Gastrocnemius medialis (tissue), 4 donors: ENCODE results near the gene RBM19. TPM values are rescaled to one million over a fixed set of nuclear protein-coding genes. Genes with fewer than 3 reads are reported as not detected.

Experiments
- ATAC-seq, 2 donors: fragments of 150-250 bp; one replicate each; pipeline ENCODE4 v1.9.1; 2016
- DNase-seq, 2 donors: peaks; one replicate each; pipeline ENCODE4 v3.0.0-alpha.2; 2019
- H3K27ac ChIP-seq, 4 donors: fragments of 200-600 bp; sonication (generic); 1 replicate in 1 of 4; 2 replicates in 3 of 4; pipeline ENCODE4 v1.5.1; 2016 to 2018; ENCODE audit warnings: mild to moderate bottlenecking in 2 of 4, moderate library complexity in 1 of 4
- H3K27me3 ChIP-seq, 3 donors: fragments of 200-600 bp; sonication (generic) in 2 of 3; 1 replicate in 1 of 3; 2 replicates in 2 of 3; pipeline versions ENCODE4 v1.5.1 to v1.6.0; 2016 to 2019; ENCODE audit warnings: mild to moderate bottlenecking in 1 of 3, moderate library complexity in 1 of 3
- H3K36me3 ChIP-seq, 2 donors: fragments of 200-600 bp; sonication (generic) in 1 of 2; one replicate each; pipeline ENCODE4 v1.5.1; 2017 to 2018
- H3K4me1 ChIP-seq, 2 donors: fragments of 200-600 bp; sonication (generic) in 1 of 2; one replicate each; pipeline ENCODE4 v1.5.1; 2016 to 2017; ENCODE audit warnings: mild to moderate bottlenecking in 2 of 2
- H3K4me3 ChIP-seq, 4 donors: fragments of 200-600 bp; sonication (generic) in 3 of 4; 1 replicate in 1 of 4; 2 replicates in 3 of 4; pipeline ENCODE4 v1.5.1; 2016 to 2019; ENCODE audit warnings: mild to moderate bottlenecking in 2 of 4
- H3K9me3 ChIP-seq, 3 donors: fragments of 200-600 bp; sonication (generic) in 2 of 3; 1 replicate in 1 of 3; 2 replicates in 2 of 3; pipeline ENCODE4 v1.5.1; 2016 to 2019
- POLR2A ChIP-seq, 2 donors: fragments of 450-650 bp; IDR thresholded peaks; one replicate each; pipeline ENCODE4 v1.6.1; 2017; ENCODE audit warnings: antibody characterized with exemption in 2 of 2, mild to moderate bottlenecking in 2 of 2, moderate library complexity in 2 of 2
- in situ Hi-C, 4 donors: fragments of 200-750 bp; cut with MboI; loops; one replicate each; pipeline versions ENCODE4 v1.15.0 to v1.8.0; 2017; ENCODE audit warnings: low sequenced_read_pairs in 4 of 4
- intact Hi-C: fragments of 100-400 bp; cut with DNase I; formaldehyde crosslinking; loops from one replicate; pipeline ENCODE4 v1.15.1; 2023; ENCODE audit warnings: low total_unique reads
- total RNA-seq, 4 donors: library from RNA; depleted of rRNA; stranded (reverse); fragments of >200 nt; gene quantifications; one replicate each; pipeline versions ENCODE4 v1.1.0 to v1.2.3, GENCODE V29; 2016
- TF ChIP-seq, protein P1 (sequence below), 5 experiments: fragments of 450-650 bp in 3 of 5; fragments of 200-600 bp in 2 of 5; sonication (generic) in 2 of 5; IDR thresholded peaks in 4 of 5; conservative IDR thresholded peaks in 1 of 5; 1 replicate in 4 of 5; 2 replicates in 1 of 5; pipeline ENCODE4 v1.5.1; 2016 to 2019; ENCODE audit warnings: antibody characterized with exemption in 5 of 5, mild to moderate bottlenecking in 3 of 5, moderate library complexity in 3 of 5

The RBM19 gene
- total RNA-seq, 4 donors from 2014 or later, result 21.2 to 28.3 (median 26.8) TPM

GRCh38 chr12:113877607-113878006 lies 88.5 kb downstream of the RBM19 start:
- Histone ChIP-seq H3K4me1 (no peaks in the 10 kb centered on the region), H3K27ac (no peak overlapping the region), H3K27me3 (no peaks in the 10 kb centered on the region), H3K9me3 (no peaks in the 10 kb centered on the region), H3K4me3 (no peak overlapping the region), H3K36me3 (no peaks in the 10 kb centered on the region)
- in situ Hi-C loops (no loop called here), intact Hi-C loops (no loop called here)
- DNase-seq (no peak), ATAC-seq (no peak)
- no peak for TF ChIP-seq POLR2A (IDR thresholded peaks at IDR 0.05)
- TF ChIP-seq, protein P1, sequence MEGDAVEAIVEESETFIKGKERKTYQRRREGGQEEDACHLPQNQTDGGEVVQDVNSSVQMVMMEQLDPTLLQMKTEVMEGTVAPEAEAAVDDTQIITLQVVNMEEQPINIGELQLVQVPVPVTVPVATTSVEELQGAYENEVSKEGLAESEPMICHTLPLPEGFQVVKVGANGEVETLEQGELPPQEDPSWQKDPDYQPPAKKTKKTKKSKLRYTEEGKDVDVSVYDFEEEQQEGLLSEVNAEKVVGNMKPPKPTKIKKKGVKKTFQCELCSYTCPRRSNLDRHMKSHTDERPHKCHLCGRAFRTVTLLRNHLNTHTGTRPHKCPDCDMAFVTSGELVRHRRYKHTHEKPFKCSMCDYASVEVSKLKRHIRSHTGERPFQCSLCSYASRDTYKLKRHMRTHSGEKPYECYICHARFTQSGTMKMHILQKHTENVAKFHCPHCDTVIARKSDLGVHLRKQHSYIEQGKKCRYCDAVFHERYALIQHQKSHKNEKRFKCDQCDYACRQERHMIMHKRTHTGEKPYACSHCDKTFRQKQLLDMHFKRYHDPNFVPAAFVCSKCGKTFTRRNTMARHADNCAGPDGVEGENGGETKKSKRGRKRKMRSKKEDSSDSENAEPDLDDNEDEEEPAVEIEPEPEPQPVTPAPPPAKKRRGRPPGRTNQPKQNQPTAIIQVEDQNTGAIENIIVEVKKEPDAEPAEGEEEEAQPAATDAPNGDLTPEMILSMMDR (IDR thresholded peaks at IDR 0.05 in 4 of 5, conservative IDR thresholded peaks at IDR 0.05 in 1 of 5), result no peak

DNA sequence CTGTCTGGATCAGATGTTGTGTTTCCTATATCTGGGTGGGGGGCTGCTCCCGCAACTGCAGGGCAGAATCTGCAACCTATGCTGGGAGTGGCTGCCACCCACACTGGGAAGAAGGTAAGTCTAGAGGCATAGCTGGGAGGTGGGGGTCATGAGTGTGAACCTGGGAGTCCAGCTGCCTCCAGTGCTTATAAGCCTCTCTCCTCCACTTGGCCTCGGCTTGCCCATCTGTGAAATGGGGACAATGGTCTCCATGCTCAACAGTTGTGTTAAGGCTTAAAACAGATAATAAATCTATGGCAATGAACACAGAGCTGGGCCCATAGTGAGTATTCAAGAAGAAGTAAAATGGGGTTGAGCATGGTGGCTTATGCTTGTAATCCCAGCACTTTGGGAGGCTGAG lies 90.0 kb downstream of the RBM19 start:
- no peak for TF ChIP-seq POLR2A (IDR thresholded peaks at IDR 0.05)
- TF ChIP-seq, protein P1 (IDR thresholded peaks at IDR 0.05 in 4 of 5, conservative IDR thresholded peaks at IDR 0.05 in 1 of 5), result no peak
- Histone ChIP-seq H3K9me3 (no peaks in the 10 kb centered on the region), H3K27me3 (no peaks in the 10 kb centered on the region), H3K4me3 (no peak overlapping the region), H3K27ac (no peak overlapping the region), H3K36me3 (no peaks in the 10 kb centered on the region), H3K4me1 (no peaks in the 10 kb centered on the region)
- DNase-seq, result no peak
- in situ Hi-C loops, result no loop called here
- no peak for ATAC-seq
- intact Hi-C loops, result no loop called here

DNA sequence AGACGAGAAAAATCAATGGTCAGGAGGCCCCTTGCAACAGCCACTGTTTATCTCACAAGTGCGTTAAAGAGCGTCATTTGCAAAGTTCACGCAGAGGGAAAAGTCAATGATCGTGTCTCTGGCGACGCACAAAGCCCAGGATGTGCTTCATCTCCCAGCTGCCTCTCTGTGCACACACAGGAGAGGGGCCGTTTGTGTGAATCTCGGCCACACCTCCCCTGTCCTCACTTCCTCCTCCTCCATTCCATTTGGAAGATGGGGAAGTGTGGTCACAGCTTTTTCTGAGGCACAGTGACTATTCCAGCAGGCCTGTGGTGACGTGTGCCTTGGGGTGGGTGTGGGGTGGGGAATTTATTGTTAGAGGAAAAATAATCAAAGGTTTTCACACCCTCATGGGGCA lies 90.4 kb downstream of the RBM19 start:
- H3K36me3 ChIP-seq, result no peaks in the 10 kb centered on the region
- H3K4me3 ChIP-seq, result no peak overlapping the region
- intact Hi-C loops (no loop called here), in situ Hi-C loops (no loop called here)
- TF ChIP-seq POLR2A (IDR thresholded peaks at IDR 0.05), result no peak
- TF ChIP-seq, protein P1 (IDR thresholded peaks at IDR 0.05 in 4 of 5, conservative IDR thresholded peaks at IDR 0.05 in 1 of 5), result no peak
- H3K27me3 ChIP-seq, result no peaks in the 10 kb centered on the region
- no peak for ATAC-seq
- no peaks in the 10 kb centered on the region for H3K9me3 ChIP-seq
- DNase-seq, result no peak
- H3K27ac ChIP-seq, result no peak overlapping the region
- H3K4me1 ChIP-seq, result no peaks in the 10 kb centered on the region

GRCh38 chr12:113874999-113875561 lies 91.0 kb downstream of the RBM19 start:
- Histone ChIP-seq H3K27ac (no peak overlapping the region), H3K36me3 (no peaks in the 10 kb centered on the region), H3K27me3 (no peaks in the 10 kb centered on the region), H3K4me3 (no peak overlapping the region), H3K4me1 (no peaks in the 10 kb centered on the region), H3K9me3 (no peaks in the 10 kb centered on the region)
- in situ Hi-C loops, result no loop called here
- intact Hi-C loops, result no loop called here
- no peak for DNase-seq
- no peak for ATAC-seq
- no peak for TF ChIP-seq POLR2A (IDR thresholded peaks at IDR 0.05)
- TF ChIP-seq, protein P1 (IDR thresholded peaks at IDR 0.05 in 4 of 5, conservative IDR thresholded peaks at IDR 0.05 in 1 of 5), result no peak

DNA sequence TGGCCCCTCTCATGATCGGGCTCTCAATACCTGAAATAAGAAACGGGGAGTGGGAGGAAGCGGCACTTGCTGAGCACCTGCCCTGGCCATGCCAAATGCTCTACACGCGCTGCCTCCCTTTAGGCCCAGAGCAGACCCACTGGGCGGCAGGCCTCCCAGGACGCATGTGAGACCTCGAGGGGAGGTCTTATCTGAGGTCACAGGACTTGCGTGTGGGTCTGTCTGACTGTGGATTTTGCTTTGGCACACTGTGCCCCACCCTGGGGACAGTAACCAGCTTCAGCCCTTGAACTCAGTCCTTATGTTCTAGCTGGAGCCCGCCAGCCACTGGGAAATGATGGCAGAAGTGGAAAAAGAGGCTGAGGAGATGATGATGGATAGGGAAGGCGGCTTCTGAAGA lies 91.8 kb downstream of the RBM19 start:
- Histone ChIP-seq H3K9me3 (no peaks in the 10 kb centered on the region), H3K4me1 (no peaks in the 10 kb centered on the region), H3K4me3 (no peak overlapping the region), H3K36me3 (no peaks in the 10 kb centered on the region), H3K27me3 (no peaks in the 10 kb centered on the region), H3K27ac (no peak overlapping the region)
- no peak for TF ChIP-seq POLR2A (IDR thresholded peaks at IDR 0.05)
- TF ChIP-seq, protein P1 (IDR thresholded peaks at IDR 0.05 in 4 of 5, conservative IDR thresholded peaks at IDR 0.05 in 1 of 5), result no peak
- no peak for ATAC-seq
- DNase-seq, result no peak
- intact Hi-C loops (no loop called here), in situ Hi-C loops (no loop called here)
